HG03139 (cell line): ENCODE results near the gene KIRREL2.
"Not testable (repeated sequence)": the region's sequence is repeated elsewhere in the genome, so short reads cannot be mapped to it uniquely, and the experiment has no call there.

Experiments
- ATAC-seq: cut with Tn5 transposase; IDR thresholded peaks from one replicate; pipeline ENCODE4 v1.9.1; 2021; ENCODE audit not compliant: unreplicated experiment

The KIRREL2 gene

GRCh38 chr19:35868823-35869326 is 12.2 kb downstream of the KIRREL2 start:
- no peak for ATAC-seq

- ATAC-seq: no peak
Observed at GRCh38 chr19:35869327-35870123, 12.8 kb downstream of the KIRREL2 start.

GRCh38 chr19:35870124-35870736 is 13.5 kb downstream of the KIRREL2 start:
- ATAC-seq: not testable (repeated sequence)

GRCh38 chr19:35870798-35871197 is 14.1 kb downstream of the KIRREL2 start:
- no peak for ATAC-seq

- ATAC-seq: no peak
Observed at GRCh38 chr19:35871611-35872010, 14.9 kb downstream of the KIRREL2 start.

- ATAC-seq: no peak
Observed at GRCh38 chr19:35872180-35872579, 15.5 kb downstream of the KIRREL2 start.

GRCh38 chr19:35874392-35874930 is 17.8 kb downstream of the KIRREL2 start:
- ATAC-seq: no peak

- no peak for ATAC-seq
Observed at GRCh38 chr19:35879068-35879467, 22.4 kb downstream of the KIRREL2 start.

GRCh38 chr19:35879770-35880317 is 23.1 kb downstream of the KIRREL2 start:
- ATAC-seq: no peak

GRCh38 chr19:35882114-35882832 is 25.6 kb downstream of the KIRREL2 start:
- no peak for ATAC-seq

GRCh38 chr19:35883882-35884281 is 27.2 kb downstream of the KIRREL2 start:
- no peak for ATAC-seq

- ATAC-seq: no peak
Observed at GRCh38 chr19:35885225-35885738, 28.6 kb downstream of the KIRREL2 start.

GRCh38 chr19:35885904-35886303 is 29.2 kb downstream of the KIRREL2 start:
- no peak for ATAC-seq

GRCh38 chr19:35887197-35887596 is 30.5 kb downstream of the KIRREL2 start:
- ATAC-seq: no peak

GRCh38 chr19:35888398-35888797 is 31.7 kb downstream of the KIRREL2 start:
- no peak for ATAC-seq

GRCh38 chr19:35889370-35890112 is 32.8 kb downstream of the KIRREL2 start:
- no peak for ATAC-seq

GRCh38 chr19:35890113-35890650 is 33.5 kb downstream of the KIRREL2 start:
- no peak for ATAC-seq

- ATAC-seq: not testable (repeated sequence)
Observed at GRCh38 chr19:35891819-35892218, 35.1 kb downstream of the KIRREL2 start.

- no peak for ATAC-seq
Observed at GRCh38 chr19:35894342-35894741, 37.6 kb downstream of the KIRREL2 start.
